A673 (cell line): ENCODE data around the gene KLKB1. TPM values are rescaled to one million over a fixed set of nuclear protein-coding genes. Genes with fewer than 3 reads are reported as not detected.

ENCODE experiments used
- BruUV-seq: library from RNA; stranded (reverse); fragments of 400-500 nt; replicated peaks from 2 replicates; lab custom pipeline; 2021; lab: Mats Ljungman, UMichigan
- CTCF ChIA-PET: fragments of 300-600 bp; sonication (Branson Sonifier 250); formaldehyde crosslinking; loops from one replicate; lab custom pipeline; 2022; ENCODE audit warnings: antibody characterized with exemption; lab: Charles Lee
- POLR2A ChIA-PET: fragments of 300-600 bp; sonication (Branson Sonifier 250); formaldehyde crosslinking; loops from one replicate; lab custom pipeline; 2022; ENCODE audit warnings: antibody characterized with exemption; ENCODE audit not compliant: low non-redundant PET; lab: Charles Lee
- DNase-seq: peaks from one replicate; pipeline ENCODE4 v3.0.0-alpha.2; 2015; ENCODE audit warnings: low spot score
- H3K27ac ChIP-seq: fragments of 200-600 bp; sonication (generic); 2 replicates; pipeline ENCODE4 v1.5.1; 2016; ENCODE audit warnings: mixed run types, low read depth, mild to moderate bottlenecking, mixed read lengths, antibody characterized with exemption, low read length; ENCODE audit not compliant: poor library complexity, severe bottlenecking
- H3K27me3 ChIP-seq: fragments of 200-600 bp; sonication (generic); replicated peaks from 2 replicates; pipeline ENCODE4 v1.6.1; 2017; ENCODE audit warnings: mixed run types, low read depth, mild to moderate bottlenecking, mixed read lengths, antibody characterized with exemption, low read length; ENCODE audit not compliant: insufficient read depth, poor library complexity
- H3K36me3 ChIP-seq: fragments of 200-600 bp; sonication (generic); 2 replicates; pipeline ENCODE4 v1.6.1; 2016; ENCODE audit warnings: mixed run types, mild to moderate bottlenecking, mixed read lengths, antibody characterized with exemption, low read length; ENCODE audit not compliant: insufficient read depth, poor library complexity, severe bottlenecking
- H3K4me1 ChIP-seq: fragments of 200-600 bp; sonication (generic); 2 replicates; pipeline ENCODE4 v1.6.1; 2017; ENCODE audit warnings: mixed run types, mild to moderate bottlenecking, mixed read lengths, antibody characterized with exemption, low read length; ENCODE audit not compliant: insufficient read depth, poor library complexity, severe bottlenecking
- H3K4me3 ChIP-seq: fragments of 200-600 bp; sonication (generic); 2 replicates; pipeline ENCODE4 v1.5.1; 2016; ENCODE audit warnings: low read depth, mixed run types, mild to moderate bottlenecking, mixed read lengths, low read length; ENCODE audit not compliant: poor library complexity, severe bottlenecking
- H3K9me3 ChIP-seq: fragments of 200-600 bp; sonication (generic); 2 replicates; pipeline ENCODE4 v1.6.1; 2016; ENCODE audit warnings: mixed run types, low read depth, mild to moderate bottlenecking, mixed read lengths, antibody characterized with exemption, low read length; ENCODE audit not compliant: poor library complexity, severe bottlenecking
- CTCF ChIP-seq: fragments of 300-800, 200-600 bp; sonication (generic); conservative IDR thresholded peaks from 2 replicates; pipeline ENCODE4 v1.5.1; 2017; ENCODE audit warnings: low read depth, mild to moderate bottlenecking, antibody characterized with exemption, low read length, moderate library complexity, mixed read lengths
- EZH2 ChIP-seq: fragments of 200-600 bp; sonication (generic); IDR thresholded peaks from 2 replicates; pipeline ENCODE4 v1.6.1; 2017; ENCODE audit warnings: borderline replicate concordance, low read depth, mild to moderate bottlenecking, mixed read lengths, antibody characterized with exemption, low read length; ENCODE audit not compliant: poor library complexity, severe bottlenecking
- intact Hi-C: fragments of 100-400 bp; cut with micrococcal nuclease; formaldehyde crosslinking; loops from one replicate; pipeline ENCODE4 v1.10.0; 2022; ENCODE audit not compliant: unreplicated experiment
- total RNA-seq: library from RNA; stranded (reverse); gene quantifications from 2 replicates; pipeline ENCODE4 v1.2.3, GENCODE V29; 2021

KLKB1 gene
- total RNA-seq, 1 experiment from 2014 or later: not detected

DNA sequence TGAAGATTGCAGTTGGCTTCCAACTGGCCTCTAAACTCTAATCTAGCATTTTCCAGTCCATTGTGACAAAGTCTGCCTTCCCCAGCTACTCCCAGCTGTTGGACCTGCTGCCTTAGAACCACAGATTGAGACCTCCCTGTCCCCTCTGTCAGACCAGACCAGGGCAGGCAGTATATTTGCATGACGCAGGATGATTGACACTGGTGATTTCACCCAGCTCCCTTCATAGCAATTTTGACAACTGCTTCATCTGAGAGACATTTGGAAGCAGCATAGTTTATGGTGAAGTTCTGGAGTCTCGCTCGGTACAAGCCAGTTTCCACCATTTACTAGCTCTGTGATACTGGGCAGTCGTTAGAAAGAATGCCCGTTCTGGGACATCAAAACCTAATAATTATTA, 33.5 kb upstream of the KLKB1 start:
- DNase-seq: no peak
- no peak for TF ChIP-seq EZH2
- TF ChIP-seq CTCF: no peak
- CTCF ChIA-PET: no interaction called here

DNA sequence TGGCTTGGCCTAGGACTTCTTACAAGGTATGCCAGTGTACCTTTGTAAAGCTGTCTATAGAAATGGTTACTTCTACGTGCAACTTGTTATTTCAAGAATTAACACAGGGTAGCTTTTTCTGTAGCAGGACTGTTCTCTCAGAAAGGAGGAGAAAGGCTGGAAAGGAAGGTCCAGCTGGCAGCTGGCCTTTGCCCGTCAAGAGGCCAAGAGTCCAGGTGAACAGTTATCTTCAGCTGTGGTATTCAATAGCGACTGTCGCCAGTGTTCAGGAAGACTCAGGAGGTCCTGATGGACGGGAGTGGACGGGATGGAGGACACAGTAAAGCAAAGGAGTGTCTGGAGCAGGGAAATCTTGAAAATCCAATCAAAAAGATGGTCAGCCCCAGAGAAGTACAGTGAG, 31.2 kb upstream of the KLKB1 start:
- BruUV-seq: no TSS peak
- no peaks in the 10 kb centered on the region for H3K9me3 ChIP-seq
- no peaks in the 10 kb centered on the region for H3K36me3 ChIP-seq
- ChIA-PET CTCF (no interaction called here), POLR2A (no interaction called here)
- DNase-seq: no peak
- TF ChIP-seq CTCF: no peak
- TF ChIP-seq EZH2: no peak
- no peak overlapping the region for H3K27ac ChIP-seq
- no peak overlapping the region for H3K4me3 ChIP-seq
- intact Hi-C loops: no loop called here
- no peaks in the 10 kb centered on the region for H3K27me3 ChIP-seq
- peaks cover 17% of the 10 kb centered on the region for H3K4me1 ChIP-seq

More for the DNA sequence above, 33.5 kb upstream of the KLKB1 start:
- POLR2A ChIA-PET: no interaction called here
- Histone ChIP-seq H3K36me3 (no peaks in the 10 kb centered on the region), H3K27me3 (no peaks in the 10 kb centered on the region), H3K4me3 (no peak overlapping the region), H3K27ac (no peak overlapping the region), H3K4me1 (peaks cover 16% of the 10 kb centered on the region), H3K9me3 (no peaks in the 10 kb centered on the region)
- BruUV-seq: no TSS peak
- intact Hi-C loops: loop anchor here (5.0 kb wide), 1 partner anchor 127 kb away; the partner anchor contains the start of gene TLR3

GRCh38 chr4:186200516-186200915, 26.8 kb upstream of the KLKB1 start:
- H3K9me3 ChIP-seq: no peaks in the 10 kb centered on the region
- intact Hi-C loops: no loop called here
- H3K36me3 ChIP-seq: no peaks in the 10 kb centered on the region
- DNase-seq: no peak
- TF ChIP-seq EZH2 (no peak), CTCF (no peak)
- BruUV-seq: no TSS peak
- no peaks in the 10 kb centered on the region for H3K27me3 ChIP-seq
- ChIA-PET POLR2A (no interaction called here), CTCF (no interaction called here)
- peaks cover 37% of the 10 kb centered on the region for H3K4me1 ChIP-seq
- H3K27ac ChIP-seq: no peak overlapping the region
- no peak overlapping the region for H3K4me3 ChIP-seq
